Limb (tissue), 2 donors: ENCODE measurements around the gene TCTN3.
"Not testable (repeated sequence)": the region's sequence is repeated elsewhere in the genome, so short reads cannot be mapped to it uniquely, and the experiment has no call there.

Experiments used
- DNase-seq, 2 donors: peaks; one replicate each; pipeline ENCODE4 v3.0.0-alpha.2; 2016; ENCODE audit errors: extremely low spot score in 2 of 2

Gene TCTN3

GRCh38 chr10:95635319-95635733 is 58.4 kb downstream of the TCTN3 start:
- no peak for DNase-seq

GRCh38 chr10:95628786-95629185 is 64.9 kb downstream of the TCTN3 start:
- DNase-seq, result no peak

GRCh38 chr10:95626500-95626899 is 67.2 kb downstream of the TCTN3 start:
- DNase-seq, result no peak

GRCh38 chr10:95620415-95620814 is 73.3 kb downstream of the TCTN3 start:
- DNase-seq, result not testable (repeated sequence)

GRCh38 chr10:95618101-95618500 is 75.6 kb downstream of the TCTN3 start:
- DNase-seq, result no peak

GRCh38 chr10:95616446-95616845 is 77.3 kb downstream of the TCTN3 start:
- no peak for DNase-seq
